GM23248 (cell line): ENCODE data around the gene POP7. TPM values are rescaled to one million over a fixed set of nuclear protein-coding genes. Genes with fewer than 3 reads are reported as not detected.
"Not testable (repeated sequence)": the region's sequence is repeated elsewhere in the genome, so short reads cannot be mapped to it uniquely, and the experiment has no call there.

Source experiments
- DNase-seq: peaks from one replicate; pipeline ENCODE4 v3.0.0-alpha.2; 2015
- H2AFZ ChIP-seq: fragments of 200-600 bp; sonication (generic); 2 replicates; pipeline ENCODE4 v1.6.1; 2016; ENCODE audit warnings: antibody characterized with exemption
- H3F3A ChIP-seq: fragments of 200-600 bp; sonication (generic); 2 replicates; pipeline ENCODE4 v1.6.1; 2016; ENCODE audit warnings: mild to moderate bottlenecking, antibody characterized with exemption, mixed run types; ENCODE audit not compliant: insufficient read depth
- H3K27ac ChIP-seq: fragments of 200-600 bp; sonication (generic); 2 replicates; pipeline ENCODE4 v1.5.1; 2016; ENCODE audit warnings: mild to moderate bottlenecking
- H3K27me3 ChIP-seq: fragments of 200-600 bp; sonication (generic); replicated peaks from 2 replicates; pipeline ENCODE4 v1.6.1; 2016; ENCODE audit warnings: mild to moderate bottlenecking; ENCODE audit not compliant: insufficient read depth
- H3K36me3 ChIP-seq: fragments of 200-600 bp; sonication (generic); 2 replicates; pipeline ENCODE4 v1.6.1; 2016; ENCODE audit warnings: low read depth, mild to moderate bottlenecking
- H3K4me1 ChIP-seq: fragments of 200-600 bp; sonication (generic); 2 replicates; pipeline ENCODE4 v1.6.1; 2016; ENCODE audit warnings: mild to moderate bottlenecking; ENCODE audit not compliant: insufficient read depth
- H3K4me2 ChIP-seq: fragments of 200-600 bp; sonication (generic); one replicate; pipeline ENCODE4 v1.6.1; 2016; ENCODE audit warnings: mild to moderate bottlenecking; ENCODE audit not compliant: unreplicated experiment
- H3K4me3 ChIP-seq: fragments of 200-600 bp; sonication (generic); 2 replicates; pipeline ENCODE4 v1.5.1; 2016; ENCODE audit warnings: mild to moderate bottlenecking
- H3K79me2 ChIP-seq: fragments of 200-600 bp; sonication (generic); 2 replicates; pipeline ENCODE4 v1.6.1; 2016; ENCODE audit warnings: mild to moderate bottlenecking; ENCODE audit not compliant: insufficient read depth
- H3K9ac ChIP-seq: fragments of 200-600 bp; sonication (generic); 2 replicates; pipeline ENCODE4 v1.6.1; 2016; ENCODE audit warnings: mild to moderate bottlenecking
- H3K9me2 ChIP-seq: fragments of 200-600 bp; sonication (generic); 2 replicates; pipeline ENCODE4 v1.6.1; 2016; ENCODE audit warnings: mixed run types, mild to moderate bottlenecking, moderate library complexity; ENCODE audit not compliant: insufficient read depth
- H3K9me3 ChIP-seq: fragments of 200-600 bp; sonication (generic); one replicate; pipeline ENCODE4 v1.6.1; 2017; ENCODE audit warnings: low read depth
- H4K20me1 ChIP-seq: fragments of 200-600 bp; sonication (generic); 2 replicates; pipeline ENCODE4 v1.6.0; 2016; ENCODE audit not compliant: insufficient read depth
- EZH2 ChIP-seq: fragments of 200-600 bp; sonication (generic); IDR thresholded peaks from 2 replicates; pipeline ENCODE4 v1.6.1; 2018; ENCODE audit warnings: antibody characterized with exemption, mild to moderate bottlenecking; ENCODE audit not compliant: insufficient read depth, poor library complexity, severe bottlenecking
- EZH2phosphoT487 ChIP-seq: fragments of 200-600 bp; sonication (generic); IDR thresholded peaks from 2 replicates; pipeline ENCODE4 v1.6.1; 2018; ENCODE audit warnings: antibody characterized with exemption, moderate library complexity, mild to moderate bottlenecking, low read depth; ENCODE audit not compliant: insufficient read depth
- WGBS, 2 experiments: methylation state at CpG; one replicate each; pipeline ENCODE4 v1.1.6; 2015 to 2017; ENCODE audit warnings: low lambda C conversion rate in 2 of 2, low coverage in 1 of 2; ENCODE audit errors: missing lambda C conversion rate in 2 of 2; 5-methylcytosine and 5-hydroxymethylcytosine counted together
- in situ Hi-C: fragments of 300-500 bp; cut with MboI; formaldehyde crosslinking; loops from 2 replicates; pipeline ENCODE4 v1.15.0; 2020
- polyA plus RNA-seq: library from polyadenylated mRNA; unstranded; fragments of >200 nt; fragmentation: Nextera tagmentation; extraction: Ambion mirVana; gene quantifications from 2 replicates; pipeline ENCODE4 v1.2.1, GENCODE V29; 2016
- total RNA-seq: library from RNA; depleted of rRNA; stranded (reverse); fragments of >200 nt; shearing (Covaris generic); gene quantifications from 2 replicates; pipeline ENCODE4 v1.2.3, GENCODE V29; 2014

Gene POP7
- total and polyA plus RNA-seq, 2 experiments from 2014 or later, result 31.3 to 63.4 TPM

DNA sequence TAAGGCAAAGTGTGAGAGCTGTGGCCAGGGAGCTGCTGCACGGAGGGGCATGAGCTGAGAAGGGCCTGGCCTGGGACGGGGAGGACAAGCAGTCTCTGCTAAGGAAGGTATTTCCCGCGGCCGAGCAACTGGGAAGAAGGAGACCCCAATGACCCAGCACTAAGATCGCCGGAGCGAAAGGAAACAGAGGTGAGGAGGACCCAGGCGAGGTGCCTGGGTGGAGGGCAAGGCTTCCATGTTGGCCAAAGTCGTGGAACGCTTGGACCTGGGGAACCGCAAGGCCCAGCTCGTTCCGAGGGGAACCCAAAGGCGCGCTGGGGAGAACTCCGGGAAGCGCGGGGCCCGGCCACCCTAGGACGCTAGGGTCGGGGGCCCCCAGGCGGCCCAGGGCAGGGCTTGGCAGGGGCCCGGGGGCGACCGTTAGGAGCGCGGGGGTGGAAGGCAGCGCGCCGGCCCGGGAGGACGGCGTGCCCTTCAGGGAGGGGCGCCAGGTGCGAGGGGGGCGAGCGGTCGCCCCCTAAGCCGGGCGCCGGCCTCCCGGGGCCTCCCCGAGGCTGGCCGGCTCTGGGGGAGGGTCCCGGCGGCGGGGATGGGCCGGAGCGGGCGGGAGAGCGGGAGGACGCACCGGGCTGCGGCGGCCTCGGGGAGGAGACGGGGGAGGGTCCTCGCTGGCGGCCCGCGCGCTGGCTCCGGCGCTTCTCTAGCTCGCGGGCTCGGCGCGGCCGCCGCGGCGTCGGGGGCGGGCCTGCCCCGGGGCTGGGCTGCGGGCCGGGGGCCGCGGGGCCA is 12.4 kb upstream of the POP7 start:
- Histone ChIP-seq H3K79me2 (peaks cover 52% of the 10 kb centered on the region), H2AFZ (peak overlapping the region; percentile 51), H3K4me2 (peak overlapping the region; percentile 96), H3F3A (peaks cover 19% of the 10 kb centered on the region), H3K4me3 (peak overlapping the region; percentile 89), H3K27ac (peak overlapping the region; percentile 27; the same call in 1 of the 2 replicates), H4K20me1 (peaks cover 6% of the 10 kb centered on the region; the same call in 1 of the 2 replicates), H3K4me1 (peaks cover 10% of the 10 kb centered on the region), H3K9ac (peak overlapping the region; percentile 91), H3K9me3 (no peaks in the 10 kb centered on the region), H3K36me3 (no peaks in the 10 kb centered on the region), H3K27me3 (no peaks in the 10 kb centered on the region), H3K9me2 (no peaks in the 10 kb centered on the region)
- no peak for TF ChIP-seq EZH2
- TF ChIP-seq EZH2phosphoT487, result no peak
- in situ Hi-C loops, result loop anchor here (10.0 kb wide), 1 partner anchor 219 kb away; the partner anchor contains the start of gene TSC22D4
- WGBS, 2 experiments, result 1 to 3% methylated on average over 38 to 45 of the region's 81 CpGs
- peak; percentile 52 for DNase-seq

DNA sequence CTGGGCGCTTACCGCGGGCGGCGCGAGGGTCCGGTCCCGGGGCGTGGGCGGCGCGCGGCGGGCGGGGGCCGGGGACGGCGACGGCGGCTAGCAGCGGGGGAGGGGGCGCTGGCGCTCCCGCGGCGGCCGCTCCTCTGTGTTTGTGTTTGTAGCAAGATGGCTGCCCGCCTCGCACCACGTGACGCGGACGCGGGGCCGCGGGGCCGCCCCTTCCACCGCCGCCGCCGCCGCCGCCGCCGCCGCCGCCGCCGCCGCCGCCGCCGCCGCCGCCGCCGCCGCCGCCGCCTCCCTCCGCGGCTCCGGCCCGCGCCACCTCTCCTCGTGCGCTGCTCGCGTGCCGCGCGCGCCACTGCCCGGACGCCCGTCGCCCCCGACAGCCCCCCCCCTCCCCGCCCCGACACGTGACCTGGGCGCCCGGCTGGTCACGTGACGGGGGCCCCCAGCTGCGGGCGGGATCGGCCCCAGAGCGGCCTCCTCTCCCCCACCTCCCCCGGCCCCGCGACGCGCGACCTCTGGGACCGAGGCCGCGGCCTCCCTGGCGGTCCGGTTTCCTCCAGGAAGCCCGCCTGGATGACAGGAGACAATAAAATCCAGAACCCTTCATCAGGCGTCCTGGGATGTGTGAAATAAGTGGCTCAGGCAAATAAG is 11.7 kb upstream of the POP7 start, which contains the start of gene GIGYF1:
GIGYF1 (minus strand) TSS at position 153 of the 648 bp plus-strand sequence. CDS start 6,012 bp downstream, outside the sequence.
- H3K4me1 ChIP-seq, result peaks cover 10% of the 10 kb centered on the region
- H3F3A ChIP-seq, result peaks cover 19% of the 10 kb centered on the region
- TF ChIP-seq EZH2phosphoT487 (no peak), EZH2 (no peak)
- no peaks in the 10 kb centered on the region for H3K9me3 ChIP-seq
- DNase-seq, result peak; percentile 84
- peak within 1 kb of the TSS; percentile 92 for H2AFZ ChIP-seq
- no peaks in the 10 kb centered on the region for H3K36me3 ChIP-seq
- in situ Hi-C loops, result loop anchor here (10.0 kb wide), 1 partner anchor 219 kb away; the partner anchor contains the start of gene TSC22D4
- H3K27ac ChIP-seq, result peak within 1 kb of the TSS; percentile 27; the same call in 1 of the 2 replicates
- WGBS, 2 experiments, result 0 to 2% methylated on average over 5 to 47 of the region's 102 CpGs
- peak within 1 kb of the TSS; percentile 96 for H3K4me2 ChIP-seq
- H3K79me2 ChIP-seq, result peaks cover 44% of the 10 kb centered on the region
- peak within 1 kb of the TSS; percentile 89 for H3K4me3 ChIP-seq
- H4K20me1 ChIP-seq, result peaks cover 6% of the 10 kb centered on the region; the same call in 1 of the 2 replicates
- H3K9me2 ChIP-seq, result no peaks in the 10 kb centered on the region
- peak within 1 kb of the TSS; percentile 91 for H3K9ac ChIP-seq
- no peaks in the 10 kb centered on the region for H3K27me3 ChIP-seq

DNA sequence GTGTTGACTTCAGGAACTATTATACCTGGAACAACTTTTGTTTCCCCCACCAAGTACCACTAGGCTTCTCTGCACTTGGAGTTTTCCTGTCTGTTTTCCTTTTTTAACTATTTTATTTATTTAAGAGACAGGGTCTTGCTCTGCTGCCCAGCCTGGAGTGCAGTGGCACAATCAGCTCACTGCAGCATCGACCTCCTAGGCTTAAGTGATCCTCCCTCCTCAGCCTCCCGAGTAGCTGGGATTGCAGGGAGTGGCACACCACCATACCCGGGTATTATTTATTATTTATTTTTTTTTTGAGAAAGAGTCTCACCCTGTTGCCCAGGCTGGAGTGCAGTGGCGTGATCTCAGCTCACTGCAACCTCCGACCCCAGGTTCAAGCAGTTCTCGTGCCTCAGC is 9.8 kb upstream of the POP7 start:
- Histone ChIP-seq H3K9me3 (no peaks in the 10 kb centered on the region), H3K79me2 (peaks cover 26% of the 10 kb centered on the region), H3F3A (peaks cover 19% of the 10 kb centered on the region), H3K4me2 (no peak overlapping the region), H2AFZ (no peak overlapping the region), H3K4me1 (peaks cover 10% of the 10 kb centered on the region), H3K27ac (no peak overlapping the region), H3K9me2 (no peaks in the 10 kb centered on the region), H3K4me3 (no peak overlapping the region), H3K9ac (no peak overlapping the region), H4K20me1 (0 out of 2 replicates have a peak, but pooled peaks cover under 1% of the 10 kb centered on the region), H3K36me3 (no peaks in the 10 kb centered on the region), H3K27me3 (no peaks in the 10 kb centered on the region; the same call in 1 of the 2 replicates)
- no peak for DNase-seq
- WGBS, 2 experiments, result 81 to 82% methylated on average over 6 of the region's 6 CpGs
- TF ChIP-seq EZH2phosphoT487, result no peak
- no peak for TF ChIP-seq EZH2
- in situ Hi-C loops, result loop anchor here (10.0 kb wide), 1 partner anchor 221 kb away; the partner anchor contains the start of gene TSC22D4

GRCh38 chr7:100699018-100699417 is 6.9 kb upstream of the POP7 start:
- WGBS, 2 experiments, result 50 to 64% methylated on average over 6 of the region's 6 CpGs
- Histone ChIP-seq H3F3A (0 out of 2 replicates have a peak, but pooled peaks cover 4% of the 10 kb centered on the region), H2AFZ (no peak overlapping the region), H3K27ac (no peak overlapping the region), H3K9ac (no peak overlapping the region), H3K36me3 (no peaks in the 10 kb centered on the region), H3K79me2 (no peaks in the 10 kb centered on the region), H3K9me2 (no peaks in the 10 kb centered on the region), H3K27me3 (peaks cover 4% of the 10 kb centered on the region; the same call in 1 of the 2 replicates), H4K20me1 (no peaks in the 10 kb centered on the region), H3K4me3 (no peak overlapping the region), H3K9me3 (no peaks in the 10 kb centered on the region), H3K4me1 (no peaks in the 10 kb centered on the region), H3K4me2 (no peak overlapping the region)
- TF ChIP-seq EZH2 (no peak), EZH2phosphoT487 (no peak)
- DNase-seq, result no peak
- in situ Hi-C loops, result loop anchor here (10.0 kb wide), 1 partner anchor 224 kb away; the partner anchor contains the start of gene TSC22D4

DNA sequence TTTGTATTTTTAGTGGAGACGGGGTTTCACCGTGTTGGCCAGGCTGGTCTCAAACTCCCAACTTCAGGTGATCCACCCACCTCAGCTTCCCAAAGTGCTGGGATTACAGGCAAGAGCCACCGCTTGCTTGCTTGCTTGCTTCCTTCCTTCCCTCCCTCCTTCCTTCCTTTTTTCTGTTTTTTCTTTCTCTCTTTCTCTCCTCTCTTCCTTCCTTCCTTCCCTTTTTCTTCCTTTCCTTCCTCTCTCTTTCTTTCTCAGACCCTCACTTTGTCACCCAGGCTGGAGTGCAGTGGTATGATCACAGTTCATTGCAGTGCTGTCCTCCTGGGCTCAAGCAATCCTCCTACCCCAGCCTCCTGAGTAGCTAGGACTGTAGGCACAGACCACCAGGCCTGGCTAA is 4.8 kb upstream of the POP7 start:
- H3K36me3 ChIP-seq, H3K79me2 ChIP-seq, H4K20me1 ChIP-seq, in situ Hi-C loops, H3K9ac ChIP-seq, H2AFZ ChIP-seq, H3K9me2 ChIP-seq, H3K4me2 ChIP-seq, H3F3A ChIP-seq, H3K4me1 ChIP-seq, DNase-seq, H3K9me3 ChIP-seq, H3K27me3 ChIP-seq, H3K27ac ChIP-seq, H3K4me3 ChIP-seq: not testable (repeated sequence)
- WGBS, 2 experiments, result 65 to 75% methylated on average over 3 of the region's 3 CpGs
